Smooth muscle cell (in vitro differentiated cells): ENCODE measurements around the gene ARHGEF6. TPM values are rescaled to one million over a fixed set of nuclear protein-coding genes. Genes with fewer than 3 reads are reported as not detected.

Experiments used
- DNase-seq: peaks from one replicate; lab custom pipeline; 2025; ENCODE audit not compliant: unreplicated experiment; lab: John Stamatoyannopoulos, UW
- H2AFZ ChIP-seq: fragments of 200-600 bp; sonication (generic); 2 replicates; pipeline ENCODE4 v1.6.0; 2016; ENCODE audit warnings: antibody characterized with exemption, low read depth, mild to moderate bottlenecking
- H3F3A ChIP-seq: fragments of 200-600 bp; sonication (generic); 2 replicates; pipeline ENCODE4 v1.6.0; 2017; ENCODE audit warnings: antibody characterized with exemption, low read depth
- H3K27ac ChIP-seq: fragments of 200-600 bp; sonication (generic); 2 replicates; pipeline ENCODE4 v1.5.1; 2016; ENCODE audit warnings: low read depth, mild to moderate bottlenecking
- H3K27me3 ChIP-seq: fragments of 200-600 bp; sonication (generic); 2 replicates; pipeline ENCODE4 v1.6.1; 2016; ENCODE audit warnings: low read depth, mild to moderate bottlenecking
- H3K36me3 ChIP-seq: fragments of 200-600 bp; sonication (generic); 2 replicates; pipeline ENCODE4 v1.5.1; 2016; ENCODE audit warnings: low read depth
- H3K4me1 ChIP-seq: fragments of 200-600 bp; sonication (generic); 2 replicates; pipeline ENCODE4 v1.5.1; 2016; ENCODE audit warnings: low read depth
- H3K4me2 ChIP-seq: fragments of 200-600 bp; sonication (generic); 2 replicates; pipeline ENCODE4 v1.6.0; 2016; ENCODE audit warnings: mild to moderate bottlenecking
- H3K4me3 ChIP-seq: fragments of 200-600 bp; sonication (generic); 2 replicates; pipeline ENCODE4 v1.5.1; 2016; ENCODE audit warnings: mild to moderate bottlenecking
- H3K79me2 ChIP-seq: fragments of 200-600 bp; sonication (generic); 2 replicates; pipeline ENCODE4 v1.6.0; 2016; ENCODE audit warnings: low read depth, mild to moderate bottlenecking
- H3K9ac ChIP-seq: fragments of 200-600 bp; sonication (generic); 2 replicates; pipeline ENCODE4 v1.6.0; 2016; ENCODE audit warnings: low read depth
- H3K9me3 ChIP-seq: fragments of 200-600 bp; sonication (generic); replicated peaks from 2 replicates; pipeline ENCODE4 v1.5.1; 2016; ENCODE audit warnings: low read depth
- H4K20me1 ChIP-seq: fragments of 200-600 bp; sonication (generic); 2 replicates; pipeline ENCODE4 v1.6.0; 2016; ENCODE audit warnings: low read depth
- WGBS: methylation state at CpG from one replicate; pipeline ENCODE4 v1.1.7; 2016; ENCODE audit warnings: low lambda C conversion rate; 5-methylcytosine and 5-hydroxymethylcytosine counted together
- polyA plus RNA-seq: library from polyadenylated mRNA; unstranded; fragments of >200 nt; fragmentation: Nextera tagmentation; extraction: Ambion mirVana; gene quantifications from 2 replicates; pipeline ENCODE4 v1.2.1, GENCODE V29; 2016
- total RNA-seq: library from RNA; depleted of rRNA; stranded (reverse); fragments of >200 nt; gene quantifications from 2 replicates; pipeline ENCODE4 v1.2.3, GENCODE V29; 2014
- TF ChIP-seq, protein P1 (sequence below): fragments of 200-600 bp; sonication (generic); IDR thresholded peaks from 2 replicates; pipeline ENCODE4 v1.5.1; 2017; ENCODE audit warnings: borderline replicate concordance, mild to moderate bottlenecking, antibody characterized with exemption; ENCODE audit not compliant: insufficient read depth, poor library complexity, severe bottlenecking

Gene ARHGEF6
- total and polyA plus RNA-seq, 2 experiments from 2014 or later = 2.9 to 4.5 TPM

- Histone ChIP-seq H3K27me3 (no peaks in the 10 kb centered on the region), H2AFZ (no peak overlapping the region), H3K9ac (no peak overlapping the region), H3K4me3 (no peak overlapping the region), H3K79me2 (no peaks in the 10 kb centered on the region), H3K4me2 (no peak overlapping the region), H3K9me3 (no peaks in the 10 kb centered on the region), H3K36me3 (no peaks in the 10 kb centered on the region), H3F3A (no peaks in the 10 kb centered on the region), H4K20me1 (no peaks in the 10 kb centered on the region), H3K27ac (no peak overlapping the region), H3K4me1 (no peaks in the 10 kb centered on the region)
- no peak for DNase-seq
- 48% methylated on average over 2 of the region's 2 CpGs for WGBS
- TF ChIP-seq, protein P1, sequence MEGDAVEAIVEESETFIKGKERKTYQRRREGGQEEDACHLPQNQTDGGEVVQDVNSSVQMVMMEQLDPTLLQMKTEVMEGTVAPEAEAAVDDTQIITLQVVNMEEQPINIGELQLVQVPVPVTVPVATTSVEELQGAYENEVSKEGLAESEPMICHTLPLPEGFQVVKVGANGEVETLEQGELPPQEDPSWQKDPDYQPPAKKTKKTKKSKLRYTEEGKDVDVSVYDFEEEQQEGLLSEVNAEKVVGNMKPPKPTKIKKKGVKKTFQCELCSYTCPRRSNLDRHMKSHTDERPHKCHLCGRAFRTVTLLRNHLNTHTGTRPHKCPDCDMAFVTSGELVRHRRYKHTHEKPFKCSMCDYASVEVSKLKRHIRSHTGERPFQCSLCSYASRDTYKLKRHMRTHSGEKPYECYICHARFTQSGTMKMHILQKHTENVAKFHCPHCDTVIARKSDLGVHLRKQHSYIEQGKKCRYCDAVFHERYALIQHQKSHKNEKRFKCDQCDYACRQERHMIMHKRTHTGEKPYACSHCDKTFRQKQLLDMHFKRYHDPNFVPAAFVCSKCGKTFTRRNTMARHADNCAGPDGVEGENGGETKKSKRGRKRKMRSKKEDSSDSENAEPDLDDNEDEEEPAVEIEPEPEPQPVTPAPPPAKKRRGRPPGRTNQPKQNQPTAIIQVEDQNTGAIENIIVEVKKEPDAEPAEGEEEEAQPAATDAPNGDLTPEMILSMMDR = no peak
Observed at GRCh38 chrX:136710325-136710951, 70.3 kb downstream of the ARHGEF6 start.

DNA sequence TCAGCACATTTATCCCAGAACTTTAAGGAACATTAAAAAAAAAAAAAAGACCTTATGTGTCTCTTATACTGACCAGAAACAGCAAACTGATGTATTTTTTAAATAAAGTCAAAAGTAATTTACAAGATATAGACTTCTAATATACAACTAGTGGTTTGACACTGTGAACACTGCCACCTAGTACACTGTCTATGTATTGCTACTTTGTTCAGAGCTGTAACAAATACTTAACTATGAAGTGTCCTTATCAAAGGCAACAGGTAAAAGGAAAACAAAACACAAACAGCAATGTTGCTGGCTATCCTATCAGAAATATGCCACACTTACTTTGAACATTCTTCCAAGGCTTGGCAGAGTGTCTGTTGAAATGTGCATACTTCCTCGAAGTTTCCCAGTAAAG lies 72.4 kb downstream of the ARHGEF6 start:
- 73% methylated on average over 1 of the region's 1 CpG for WGBS
- Histone ChIP-seq H3K27ac (no peak overlapping the region), H3K4me3 (no peak overlapping the region), H3K9me3 (no peaks in the 10 kb centered on the region), H3K4me1 (no peaks in the 10 kb centered on the region), H3K27me3 (no peaks in the 10 kb centered on the region), H3K79me2 (no peaks in the 10 kb centered on the region), H4K20me1 (no peaks in the 10 kb centered on the region), H3F3A (no peaks in the 10 kb centered on the region), H2AFZ (no peak overlapping the region), H3K4me2 (no peak overlapping the region), H3K36me3 (no peaks in the 10 kb centered on the region), H3K9ac (no peak overlapping the region)
- TF ChIP-seq, protein P1 = peak; percentile 18
- DNase-seq = no peak

- no peaks in the 10 kb centered on the region for H3K36me3 ChIP-seq
- no peaks in the 10 kb centered on the region for H3K27me3 ChIP-seq
- no peak overlapping the region for H3K4me3 ChIP-seq
- no peak overlapping the region for H3K9ac ChIP-seq
- WGBS = 35% methylated on average over 1 of the region's 1 CpG
- H3K27ac ChIP-seq = no peak overlapping the region
- no peaks in the 10 kb centered on the region for H3K79me2 ChIP-seq
- no peaks in the 10 kb centered on the region for H3F3A ChIP-seq
- no peak overlapping the region for H3K4me2 ChIP-seq
- no peaks in the 10 kb centered on the region for H3K9me3 ChIP-seq
- H3K4me1 ChIP-seq = no peaks in the 10 kb centered on the region
- TF ChIP-seq, protein P1 = no peak
- no peaks in the 10 kb centered on the region for H4K20me1 ChIP-seq
- DNase-seq = no peak
- H2AFZ ChIP-seq = no peak overlapping the region
Observed at GRCh38 chrX:136697156-136697555, 83.6 kb downstream of the ARHGEF6 start.

DNA sequence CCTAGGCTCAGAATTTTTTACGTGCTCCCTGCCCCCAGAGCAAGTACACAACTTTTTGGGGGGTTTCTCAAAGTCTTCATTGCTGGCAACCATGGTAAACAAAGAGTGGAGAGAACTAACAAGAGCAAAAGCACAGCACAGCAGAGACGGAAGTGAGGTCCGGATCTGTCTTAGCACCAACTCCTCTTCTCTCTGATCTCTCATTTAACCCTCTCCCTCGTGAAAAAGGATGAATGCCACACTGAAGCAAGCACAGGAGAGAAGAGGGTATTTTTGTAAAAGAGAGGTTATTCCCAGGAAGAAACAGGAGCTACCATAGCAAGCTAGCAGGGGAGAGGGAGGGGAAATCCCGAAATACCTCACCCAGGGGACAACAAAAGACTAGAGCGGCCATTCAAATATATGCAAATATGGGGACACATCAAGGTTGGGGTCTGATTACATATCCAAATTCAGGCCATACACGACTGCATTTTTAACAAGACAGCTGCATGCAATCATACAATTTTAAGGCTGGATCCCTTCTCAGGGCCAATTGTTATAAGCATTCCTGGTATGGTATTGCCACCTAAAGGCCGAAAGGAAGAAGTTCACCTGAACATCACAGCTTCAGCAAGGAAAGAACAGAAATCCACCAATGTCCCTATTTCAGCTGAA lies 86.2 kb downstream of the ARHGEF6 start:
- Histone ChIP-seq H3K36me3 (no peaks in the 10 kb centered on the region), H3K9ac (no peak overlapping the region), H3K4me3 (no peak overlapping the region), H3K9me3 (no peaks in the 10 kb centered on the region), H3K27me3 (no peaks in the 10 kb centered on the region), H3K4me1 (peaks cover 10% of the 10 kb centered on the region), H4K20me1 (no peaks in the 10 kb centered on the region), H3K79me2 (no peaks in the 10 kb centered on the region), H3K27ac (no peak overlapping the region), H3F3A (no peaks in the 10 kb centered on the region), H3K4me2 (no peak overlapping the region), H2AFZ (no peak overlapping the region)
- DNase-seq = no peak
- WGBS = 43% methylated on average over 8 of the region's 8 CpGs
- TF ChIP-seq, protein P1 = peak; percentile 49
